Keratinocyte (primary cell): ENCODE measurements around the gene RNU6-9. TPM values are rescaled to one million over a fixed set of nuclear protein-coding genes. Genes with fewer than 3 reads are reported as not detected.

ENCODE experiments used
- DNase-seq: peaks from one replicate; pipeline ENCODE4 v3.0.0-alpha.2; 2011; ENCODE audit warnings: low read depth, missing footprints, low spot score
- FAIRE-seq: peaks from 2 replicates; lab custom pipeline; 2011; peaks lifted over from hg19 to GRCh38; lab: Jason Lieb, UNC
- H2AFZ ChIP-seq: 2 replicates; pipeline ENCODE4 v1.6.0; 2012; ENCODE audit warnings: low read length, control low read depth, inconsistent platforms; ENCODE audit not compliant: control insufficient read depth
- H3K27ac ChIP-seq: 2 replicates; pipeline ENCODE4 v1.5.1; 2011; ENCODE audit warnings: low read length; ENCODE audit not compliant: control insufficient read depth, insufficient read depth
- H3K27me3 ChIP-seq: 3 replicates; pipeline ENCODE4 v1.6.0; 2011; ENCODE audit warnings: low read length; ENCODE audit not compliant: control insufficient read depth, insufficient read depth; ENCODE audit errors: extremely low read depth
- H3K36me3 ChIP-seq, 2 experiments: 2 replicates in 1 of 2; 3 replicates in 1 of 2; pipeline ENCODE4 v1.5.1; 2011; ENCODE audit warnings: low read length in 2 of 2, mild to moderate bottlenecking in 1 of 2; ENCODE audit not compliant: control insufficient read depth in 2 of 2, insufficient read depth in 2 of 2; ENCODE audit errors: extremely low read depth in 1 of 2
- H3K4me1 ChIP-seq: 3 replicates; pipeline ENCODE4 v1.5.1; 2011; ENCODE audit warnings: low read length; ENCODE audit not compliant: control insufficient read depth, insufficient read depth; ENCODE audit errors: extremely low read depth
- H3K4me2 ChIP-seq: 3 replicates; pipeline ENCODE4 v1.6.0; 2011; ENCODE audit warnings: low read depth, low read length; ENCODE audit not compliant: control insufficient read depth, insufficient read depth; ENCODE audit errors: extremely low read depth
- H3K4me3 ChIP-seq, 3 experiments: fragments of 200-600 bp in 1 of 3; sonication (generic) in 1 of 3; 2 replicates in 2 of 3; 3 replicates in 1 of 3; pipeline ENCODE4 v1.5.1; 2011 to 2016; ENCODE audit warnings: low read length in 3 of 3, mild to moderate bottlenecking in 3 of 3, control low read depth in 2 of 3, inconsistent platforms in 1 of 3, low read depth in 1 of 3, mixed read lengths in 1 of 3, mixed run types in 1 of 3, moderate library complexity in 1 of 3; ENCODE audit not compliant: control insufficient read depth in 2 of 3, insufficient read depth in 2 of 3; ENCODE audit errors: extremely low read depth in 1 of 3
- H3K79me2 ChIP-seq: 2 replicates; pipeline ENCODE4 v1.6.0; 2012; ENCODE audit warnings: low read length; ENCODE audit not compliant: control insufficient read depth, insufficient read depth
- H3K9ac ChIP-seq: 3 replicates; pipeline ENCODE4 v1.6.0; 2011; ENCODE audit warnings: low read length; ENCODE audit not compliant: control insufficient read depth, insufficient read depth; ENCODE audit errors: extremely low read depth
- H3K9me1 ChIP-seq: 3 replicates; pipeline ENCODE4 v1.6.0; 2011; ENCODE audit warnings: low read length; ENCODE audit not compliant: control insufficient read depth, insufficient read depth; ENCODE audit errors: extremely low read depth
- H3K9me3 ChIP-seq: 2 replicates; pipeline ENCODE4 v1.5.1; 2012; ENCODE audit warnings: low read depth, low read length; ENCODE audit not compliant: control insufficient read depth
- H4K20me1 ChIP-seq: 3 replicates; pipeline ENCODE4 v1.6.0; 2011; ENCODE audit warnings: low read length; ENCODE audit not compliant: control insufficient read depth, insufficient read depth; ENCODE audit errors: extremely low read depth
- EZH2 ChIP-seq: IDR thresholded peaks from one replicate; pipeline ENCODE4 v1.6.1; 2012; ENCODE audit warnings: inconsistent platforms, mild to moderate bottlenecking, low read length, moderate library complexity
- dilution Hi-C: fragments of 300-500 bp; cut with MboI; formaldehyde crosslinking; loops from one replicate; pipeline ENCODE4 v1.7.0; 2020; ENCODE audit warnings: low sequenced_read_pairs; ENCODE audit not compliant: extremely low pct_ligation_motif_present
- polyA plus RNA-seq, 5 experiments: library from polyadenylated mRNA; depleted of rRNA in 3 of 5; stranded (reverse) in 3 of 5; stranded (forward) in 1 of 5; unstranded in 1 of 5; fragments of >200 nt; gene quantifications; 1 replicate in 1 of 5; 2 replicates in 3 of 5; 3 replicates in 1 of 5; pipeline versions ENCODE4 v1.2.1 to v1.2.3, GENCODE V29; 2011 to 2012; ENCODE audit warnings: missing spikeins in 2 of 5, low read depth in 1 of 5, low replicate concordance in 1 of 5
- TF ChIP-seq, protein P1 (sequence below), 3 experiments: IDR thresholded peaks in 1 of 3; conservative IDR thresholded peaks in 1 of 3; optimal IDR thresholded peaks in 1 of 3; 2 replicates in 2 of 3; 3 replicates in 1 of 3; pipeline versions ENCODE3 to v1.5.1; 2011; ENCODE audit warnings: low read length in 3 of 3, mild to moderate bottlenecking in 3 of 3, moderate library complexity in 2 of 3, control low read depth in 1 of 3, inconsistent platforms in 1 of 3; ENCODE audit not compliant: insufficient read depth in 2 of 3; ENCODE audit errors: extremely low read depth in 1 of 3

The RNU6-9 gene
- polyA plus RNA-seq, 1 donor (not counting 4 experiments of a cell fraction or from before 2014, with no cell fraction given) = not detected

- no peaks in the 10 kb centered on the region for H4K20me1 ChIP-seq
- H3K79me2 ChIP-seq = no peaks in the 10 kb centered on the region
- no peaks in the 10 kb centered on the region for H3K9me1 ChIP-seq
- H3K36me3 ChIP-seq = peaks cover 0 to under 1% of the 10 kb centered on the region in 2 experiments
- H3K27me3 ChIP-seq = peaks cover 6% of the 10 kb centered on the region
- H3K9ac ChIP-seq = peak within 1 kb of the TSS; percentile 82
- DNase-seq = no peak
- TF ChIP-seq EZH2 = no peak
- TF ChIP-seq, protein P1, sequence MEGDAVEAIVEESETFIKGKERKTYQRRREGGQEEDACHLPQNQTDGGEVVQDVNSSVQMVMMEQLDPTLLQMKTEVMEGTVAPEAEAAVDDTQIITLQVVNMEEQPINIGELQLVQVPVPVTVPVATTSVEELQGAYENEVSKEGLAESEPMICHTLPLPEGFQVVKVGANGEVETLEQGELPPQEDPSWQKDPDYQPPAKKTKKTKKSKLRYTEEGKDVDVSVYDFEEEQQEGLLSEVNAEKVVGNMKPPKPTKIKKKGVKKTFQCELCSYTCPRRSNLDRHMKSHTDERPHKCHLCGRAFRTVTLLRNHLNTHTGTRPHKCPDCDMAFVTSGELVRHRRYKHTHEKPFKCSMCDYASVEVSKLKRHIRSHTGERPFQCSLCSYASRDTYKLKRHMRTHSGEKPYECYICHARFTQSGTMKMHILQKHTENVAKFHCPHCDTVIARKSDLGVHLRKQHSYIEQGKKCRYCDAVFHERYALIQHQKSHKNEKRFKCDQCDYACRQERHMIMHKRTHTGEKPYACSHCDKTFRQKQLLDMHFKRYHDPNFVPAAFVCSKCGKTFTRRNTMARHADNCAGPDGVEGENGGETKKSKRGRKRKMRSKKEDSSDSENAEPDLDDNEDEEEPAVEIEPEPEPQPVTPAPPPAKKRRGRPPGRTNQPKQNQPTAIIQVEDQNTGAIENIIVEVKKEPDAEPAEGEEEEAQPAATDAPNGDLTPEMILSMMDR (optimal IDR thresholded peaks at IDR 0.05 in 1 of 3, IDR thresholded peaks at IDR 0.05 in 1 of 3, conservative IDR thresholded peaks at IDR 0.05 in 1 of 3; ENCODE audit: extremely low read depth in 1 of 3, insufficient read depth in 2 of 3, low read length in 3 of 3) = no peak
- peak within 1 kb of the TSS; percentile 71 for H3K4me2 ChIP-seq
- H3K27ac ChIP-seq = peak within 1 kb of the TSS; percentile 83
- H3K4me1 ChIP-seq = peaks cover 5% of the 10 kb centered on the region
- H3K4me3 ChIP-seq = peak within 1 kb of the TSS; percentile 72 to 90 (median 84)
- dilution Hi-C loops = no loop called here
- peak within 1 kb of the TSS; percentile 41 for H2AFZ ChIP-seq
- no peaks in the 10 kb centered on the region for H3K9me3 ChIP-seq
- no peak for FAIRE-seq
These were observed 32.4 kb downstream of the RNU6-9 start, which contains the start of gene ARID3A for GRCh38 chr19:925526-926322. Gene ARID3A, plus strand, starts transcription at chr19:926035. Its CDS starts 3,494 bp downstream, at chr19:929529.

DNA sequence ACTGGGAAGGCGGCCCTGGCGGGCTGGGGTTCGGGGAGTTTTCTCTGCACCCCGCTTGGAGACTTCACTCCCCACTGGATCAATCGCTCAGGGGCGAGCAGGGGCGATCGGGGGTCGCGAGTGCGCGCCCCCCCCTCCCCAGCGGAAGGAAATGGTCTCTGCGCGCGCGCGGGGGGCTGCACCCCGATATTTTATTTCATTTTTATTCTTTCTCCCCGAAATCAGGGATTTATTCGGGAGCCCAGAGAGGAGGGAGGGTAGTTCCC, 33.0 kb downstream of the RNU6-9 start:
- Histone ChIP-seq H2AFZ (no peak overlapping the region), H3K36me3 (peaks cover 0 to 4% of the 10 kb centered on the region in 2 experiments), H3K4me2 (peak overlapping the region; percentile 71), H3K4me1 (peaks cover 5% of the 10 kb centered on the region), H3K9ac (peak overlapping the region; percentile 72), H3K4me3 (peak overlapping the region; percentile 68 to 90 (median 84)), H3K9me3 (no peaks in the 10 kb centered on the region), H4K20me1 (no peaks in the 10 kb centered on the region), H3K79me2 (no peaks in the 10 kb centered on the region), H3K27me3 (peaks cover 1% of the 10 kb centered on the region), H3K27ac (peak overlapping the region; percentile 6), H3K9me1 (no peaks in the 10 kb centered on the region)
- FAIRE-seq (no peak), DNase-seq (no peak)
- no peak for TF ChIP-seq EZH2
- TF ChIP-seq, protein P1 (optimal IDR thresholded peaks at IDR 0.05 in 1 of 3, IDR thresholded peaks at IDR 0.05 in 1 of 3, conservative IDR thresholded peaks at IDR 0.05 in 1 of 3; ENCODE audit: extremely low read depth in 1 of 3, insufficient read depth in 2 of 3, low read length in 3 of 3) = no peak
- dilution Hi-C loops = no loop called here
